Psoas muscle (tissue), 8 donors: ENCODE data around the gene AP4B1. TPM values are rescaled to one million over a fixed set of nuclear protein-coding genes. Genes with fewer than 3 reads are reported as not detected.

Experiments
- ATAC-seq, 4 donors: fragments of 200-7000 bp; cut with Tn5 transposase; one replicate each; pipeline ENCODE4 v1.9.1; 2020; ENCODE audit warnings: moderate library complexity in 3 of 4, mild to moderate bottlenecking in 2 of 4
- DNase-seq, 2 donors: peaks; one replicate each; pipeline ENCODE4 v3.0.0-alpha.2; 2020
- H3K27ac ChIP-seq: fragments of 200-600 bp; one replicate; pipeline ENCODE4 v1.8.0; 2022
- H3K27me3 ChIP-seq, 3 donors: fragments of 200-600 bp in 1 of 3; one replicate each; pipeline versions ENCODE4 v1.6.1 to v1.8.0; 2013 to 2022; ENCODE audit warnings: low read length in 2 of 3, mild to moderate bottlenecking in 2 of 3, moderate library complexity in 1 of 3; ENCODE audit not compliant: insufficient read depth in 3 of 3
- H3K36me3 ChIP-seq, 2 donors: fragments of 200-600 bp in 1 of 2; one replicate each; pipeline versions ENCODE4 v1.6.1 to v1.8.0; 2013 to 2022; ENCODE audit warnings: low read depth in 1 of 2, mild to moderate bottlenecking in 1 of 2, moderate library complexity in 1 of 2; ENCODE audit not compliant: insufficient read depth in 1 of 2
- H3K4me1 ChIP-seq: fragments of 200-600 bp; one replicate; pipeline ENCODE4 v1.8.0; 2022
- H3K4me3 ChIP-seq: fragments of 200-600 bp; one replicate; pipeline ENCODE4 v1.8.0; 2022; ENCODE audit warnings: mild to moderate bottlenecking
- H3K9me3 ChIP-seq: fragments of 200-600 bp; one replicate; pipeline ENCODE4 v1.8.0; 2022
- CTCF ChIP-seq: fragments of 200-600 bp; IDR thresholded peaks from one replicate; pipeline ENCODE4 v1.8.0; 2022; ENCODE audit warnings: antibody characterized with exemption
- WGBS, 3 donors: extraction: QIAGEN DNeasy Blood & Tissue Kit; methylation state at CpG; one replicate each; pipeline versions ENCODE4 v1.1.6 to v1.1.7; 2013; 5-methylcytosine and 5-hydroxymethylcytosine counted together
- intact Hi-C, 2 donors: fragments of 100-400 bp; cut with DNase I; formaldehyde crosslinking; loops; one replicate each; pipeline versions ENCODE4 v1.11.0 to v1.14.2; 2022
- polyA plus RNA-seq, 3 donors: library from polyadenylated mRNA; stranded (reverse); fragments of 200-250 nt; gene quantifications; one replicate each; pipeline ENCODE4 v1.2.3, GENCODE V29; 2013
- total RNA-seq, 4 donors: library from RNA; stranded (reverse); fragmentation: NEBNext Ultra II Directional in 2 of 4; extraction: Animal tissue kit (Norgen Biotek cat#: 25700) in 2 of 4; gene quantifications; one replicate each; pipeline versions ENCODE4 v1.2.1 to v1.2.4, GENCODE V29; 2021 to 2023
- donor health status: healthy with polysubstance abuse.
- donor health status: DM: no; HTN: no; CAD: no; lungs with moderate emphysema.
- donor health status: Bipolar disorder and iron deficiency.
- donor health status: healthy.
- donor health status: DM: yes; HTN: yes; CAD: no.
- donor health status: DM: no; HTN: no; CAD: no.
- donor health status: DM: no; HTN: no; CAD: no.
- donor health status: DM: yes; HTN: yes; CAD: no.

The AP4B1 gene
- total and polyA plus RNA-seq, 7 donors = 6.8 to 16.1 (median 9.9) TPM

GRCh38 chr1:113947388-113948107 lies 42.9 kb upstream of the AP4B1 start:
- peaks cover 38% of the 10 kb centered on the region for H3K4me1 ChIP-seq
- intact Hi-C loops = no loop called here
- TF ChIP-seq CTCF = no peak
- H3K27me3 ChIP-seq = no peaks in the 10 kb centered on the region
- H3K4me3 ChIP-seq = peak overlapping the region; percentile 28
- ATAC-seq (no peak), DNase-seq (no peak)
- peaks cover 0 to 9% of the 10 kb centered on the region in 2 donors for H3K36me3 ChIP-seq
- WGBS, 3 donors = 24 to 41% (median 25%) methylated on average over 3 of the region's 3 CpGs
- peak overlapping the region; percentile 56 for H3K27ac ChIP-seq
- H3K9me3 ChIP-seq = no peaks in the 10 kb centered on the region

GRCh38 chr1:113946678-113947387 lies 42.2 kb upstream of the AP4B1 start:
- no peak for DNase-seq
- no peaks in the 10 kb centered on the region for H3K9me3 ChIP-seq
- TF ChIP-seq CTCF = no peak
- ATAC-seq = peak in 1 of 4 donors; percentile 55
- H3K36me3 ChIP-seq = peaks cover 0 to 15% of the 10 kb centered on the region in 2 donors
- peak overlapping the region; percentile 28 for H3K4me3 ChIP-seq
- WGBS, 3 donors = 23 to 39% (median 31%) methylated on average over 3 of the region's 3 CpGs
- H3K27me3 ChIP-seq = no peaks in the 10 kb centered on the region
- H3K27ac ChIP-seq = peak overlapping the region; percentile 56
- H3K4me1 ChIP-seq = peaks cover 38% of the 10 kb centered on the region
- intact Hi-C loops = no loop called here

GRCh38 chr1:113946112-113946511 lies 41.5 kb upstream of the AP4B1 start:
- Histone ChIP-seq H3K36me3 (peaks cover 0 to 23% of the 10 kb centered on the region in 2 donors), H3K9me3 (no peaks in the 10 kb centered on the region), H3K4me3 (no peak overlapping the region), H3K27ac (no peak overlapping the region), H3K27me3 (no peaks in the 10 kb centered on the region), H3K4me1 (peaks cover 43% of the 10 kb centered on the region)
- no peak for TF ChIP-seq CTCF
- 41 to 86% (median 45%) methylated on average over 1 of the region's 1 CpG for WGBS, 3 donors
- ATAC-seq (no peak), DNase-seq (no peak)
- intact Hi-C loops = no loop called here

GRCh38 chr1:113945329-113945728 lies 40.7 kb upstream of the AP4B1 start:
- Histone ChIP-seq H3K27ac (no peak overlapping the region), H3K9me3 (no peaks in the 10 kb centered on the region), H3K4me3 (no peak overlapping the region), H3K36me3 (peaks cover 0 to 29% of the 10 kb centered on the region in 2 donors), H3K4me1 (peaks cover 50% of the 10 kb centered on the region), H3K27me3 (no peaks in the 10 kb centered on the region)
- DNase-seq = no peak
- no peak for TF ChIP-seq CTCF
- WGBS, 3 donors = 99 to 100% (median 100%) methylated on average over 1 of the region's 1 CpG
- ATAC-seq = no peak
- intact Hi-C loops = no loop called here
